IPS DF 6.9 (cell line): Measurements from ENCODE around the gene LRIT1.

Experiments
- DNase-seq: peaks from one replicate; pipeline ENCODE4 v3.0.0-alpha.2; 2013; ENCODE audit warnings: low read depth, low spot score
- H3K27ac ChIP-seq: one replicate; pipeline ENCODE4 v1.5.1; 2013; ENCODE audit warnings: low read length, control low read depth
- H3K27me3 ChIP-seq: 2 replicates; pipeline ENCODE4 v1.6.1; 2013; ENCODE audit warnings: mild to moderate bottlenecking, low read length; ENCODE audit not compliant: control insufficient read depth, insufficient read depth
- H3K36me3 ChIP-seq: 2 replicates; pipeline ENCODE4 v1.6.1; 2013; ENCODE audit warnings: low read length; ENCODE audit not compliant: control insufficient read depth, insufficient read depth
- H3K4me1 ChIP-seq: 2 replicates; pipeline ENCODE4 v1.6.1; 2013; ENCODE audit warnings: low read length; ENCODE audit not compliant: control insufficient read depth, insufficient read depth
- H3K4me3 ChIP-seq: 2 replicates; pipeline ENCODE4 v1.5.1; 2013; ENCODE audit warnings: mild to moderate bottlenecking, low read length
- H3K9me3 ChIP-seq: 2 replicates; pipeline ENCODE4 v1.6.1; 2013; ENCODE audit warnings: low read length, inconsistent platforms; ENCODE audit not compliant: control insufficient read depth, insufficient read depth
- WGBS: extraction: QIAGEN DNeasy Blood & Tissue Kit; methylation state at CpG from one replicate; pipeline ENCODE4 v1.1.7; 2013; ENCODE audit warnings: mixed read lengths, missing lambda C conversion rate; ENCODE audit not compliant: insufficient read length, insufficient coverage; 5-methylcytosine and 5-hydroxymethylcytosine counted together

The LRIT1 gene

DNA sequence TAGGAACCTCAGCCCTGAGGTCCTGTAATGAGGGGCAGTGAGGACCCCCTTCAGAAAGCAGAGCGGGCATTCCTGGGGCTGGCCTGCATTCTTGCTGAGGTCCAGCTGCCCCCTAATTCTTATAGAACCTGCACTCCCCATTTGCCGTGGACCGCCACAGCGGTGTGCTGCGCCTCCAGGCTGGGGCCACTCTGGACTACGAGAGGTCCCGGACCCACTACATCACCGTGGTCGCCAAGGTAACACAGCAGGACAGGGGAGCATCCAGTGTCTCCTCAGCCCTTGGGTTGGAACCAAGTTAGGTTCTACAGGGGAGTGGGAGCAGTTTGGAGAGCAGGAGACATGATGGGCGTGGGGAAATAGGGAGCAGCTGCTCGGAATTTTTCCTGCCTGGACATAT lies 39.7 kb downstream of the LRIT1 start:
- DNase-seq = no peak
- H3K4me3 ChIP-seq = no peak overlapping the region
- H3K27ac ChIP-seq = no peak overlapping the region
- H3K9me3 ChIP-seq = no peaks in the 10 kb centered on the region
- H3K36me3 ChIP-seq = no peaks in the 10 kb centered on the region; the same call in 1 of the 2 replicates
- no peaks in the 10 kb centered on the region for H3K27me3 ChIP-seq
- no CpG with 5 or more reads among the region's 11 CpGs for WGBS
- no peaks in the 10 kb centered on the region for H3K4me1 ChIP-seq

DNA sequence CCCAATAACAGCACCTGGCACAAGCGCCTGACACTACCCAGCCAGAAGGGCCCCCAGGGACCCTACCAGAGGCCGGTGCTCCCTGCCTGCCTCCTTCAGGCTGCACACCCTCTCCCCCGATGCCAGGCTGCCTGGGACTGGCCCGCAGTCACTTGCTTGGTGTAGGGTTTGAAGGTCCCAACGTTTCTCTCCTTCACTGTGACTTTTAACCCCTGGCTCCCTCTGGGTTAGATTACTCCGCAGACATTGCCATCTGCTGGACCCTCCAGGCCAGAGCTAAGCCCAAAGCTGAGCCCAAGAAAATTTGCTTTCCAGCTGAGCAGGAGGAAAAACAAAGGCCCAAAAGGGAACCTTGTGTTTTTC lies 40.1 kb downstream of the LRIT1 start:
- no peak overlapping the region for H3K27ac ChIP-seq
- no CpG with 5 or more reads among the region's 6 CpGs for WGBS
- no peak overlapping the region for H3K4me3 ChIP-seq
- no peak for DNase-seq
- no peaks in the 10 kb centered on the region for H3K4me1 ChIP-seq
- H3K9me3 ChIP-seq = no peaks in the 10 kb centered on the region
- H3K36me3 ChIP-seq = no peaks in the 10 kb centered on the region; the same call in 1 of the 2 replicates
- H3K27me3 ChIP-seq = no peaks in the 10 kb centered on the region

DNA sequence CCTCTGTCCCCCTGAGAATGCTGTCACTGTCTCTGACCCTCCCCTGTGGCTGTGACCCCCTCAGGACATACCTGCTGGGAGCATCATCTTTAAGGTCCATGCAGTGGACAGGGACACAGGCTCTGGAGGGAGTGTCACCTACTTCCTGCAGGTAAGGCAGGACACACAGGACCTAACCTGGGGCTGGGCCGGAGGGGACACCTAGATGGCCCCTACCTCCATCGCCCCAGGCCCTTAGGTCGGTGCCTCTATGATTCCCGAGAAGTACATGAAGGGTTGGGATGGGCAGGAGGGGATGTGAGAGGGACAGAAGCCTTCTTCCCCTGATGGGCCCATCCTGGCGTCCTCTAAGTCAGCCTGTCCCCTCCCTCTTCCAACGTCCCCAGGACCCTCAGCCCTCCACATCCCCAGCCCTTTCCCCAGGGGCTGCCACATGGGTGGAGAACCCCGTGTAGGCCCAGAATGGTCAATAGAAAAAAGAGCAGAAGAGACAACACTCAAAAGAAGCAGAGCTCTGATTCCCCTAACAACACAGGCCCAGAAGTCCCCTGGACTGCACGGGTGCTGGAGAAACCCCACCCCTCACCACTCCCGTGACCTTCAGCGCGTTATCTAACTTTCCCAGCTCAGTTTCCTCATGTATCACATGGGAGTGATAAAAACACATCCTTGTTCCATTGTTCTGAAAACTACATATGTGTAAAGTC lies 40.7 kb downstream of the LRIT1 start:
- Histone ChIP-seq H3K27ac (no peak overlapping the region), H3K9me3 (no peaks in the 10 kb centered on the region), H3K4me1 (no peaks in the 10 kb centered on the region), H3K4me3 (no peak overlapping the region), H3K36me3 (no peaks in the 10 kb centered on the region; the same call in 1 of the 2 replicates), H3K27me3 (peaks cover 3% of the 10 kb centered on the region; the same call in 1 of the 2 replicates)
- no peak for DNase-seq
- WGBS = no CpG with 5 or more reads among the region's 11 CpGs

DNA sequence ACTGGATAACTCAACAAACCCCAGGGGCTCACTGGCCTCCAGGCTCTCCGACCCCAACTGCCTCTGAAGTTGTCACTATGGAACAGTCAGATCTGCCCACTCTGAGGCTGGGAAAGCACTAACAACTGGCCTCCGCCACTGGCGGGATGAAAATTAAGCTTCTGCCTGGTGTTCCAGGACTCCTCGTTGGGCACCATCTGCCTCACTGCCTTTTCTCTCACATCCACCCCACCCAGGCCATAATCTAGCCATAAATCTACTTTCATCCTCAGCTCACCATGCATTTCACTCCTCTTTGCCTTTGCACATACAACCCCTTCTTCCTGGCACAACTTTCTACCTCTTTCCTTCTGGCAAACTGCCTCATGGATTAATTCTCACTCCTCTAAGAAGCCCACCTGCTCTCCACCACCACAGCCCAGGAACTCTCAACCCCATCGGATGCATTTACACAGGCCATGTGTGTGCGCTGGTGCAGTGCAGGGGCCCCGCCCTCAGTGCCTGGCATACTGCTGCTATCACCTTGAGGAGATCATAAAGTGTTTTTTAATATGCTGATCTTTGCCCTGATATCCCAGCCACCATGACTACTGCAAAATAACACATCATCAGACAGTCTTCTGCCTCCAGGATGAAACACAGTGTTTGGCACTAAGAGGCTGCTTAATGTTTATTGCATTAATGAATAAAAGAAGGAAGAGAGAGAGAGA lies 43.0 kb downstream of the LRIT1 start:
- H3K27ac ChIP-seq = no peak overlapping the region
- WGBS = no CpG with 5 or more reads among the region's 7 CpGs
- no peaks in the 10 kb centered on the region for H3K4me1 ChIP-seq
- no peak for DNase-seq
- no peak overlapping the region for H3K4me3 ChIP-seq
- H3K36me3 ChIP-seq = no peaks in the 10 kb centered on the region; the same call in 1 of the 2 replicates
- peaks cover 17% of the 10 kb centered on the region; the same call in 1 of the 2 replicates for H3K27me3 ChIP-seq
- H3K9me3 ChIP-seq = no peaks in the 10 kb centered on the region

DNA sequence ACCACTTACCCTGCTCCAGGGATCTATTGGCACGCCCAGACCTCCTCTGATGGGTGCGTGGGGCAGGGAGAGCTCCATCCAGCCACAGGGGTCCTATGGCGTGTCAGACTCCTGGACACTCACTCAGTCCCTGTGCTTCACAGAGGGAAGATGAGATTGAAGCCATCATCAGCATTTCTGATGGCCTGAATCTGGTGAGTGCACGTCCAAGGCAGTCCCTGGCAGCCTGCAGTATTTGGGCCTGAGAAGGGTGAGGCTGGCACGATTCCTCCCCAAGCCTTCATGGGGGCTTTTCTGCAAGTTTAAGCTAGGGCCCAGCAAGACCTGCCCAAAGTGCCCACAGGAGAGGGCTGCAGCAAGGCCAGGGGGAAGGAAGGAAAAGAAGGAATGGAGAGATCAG lies 43.7 kb downstream of the LRIT1 start:
- Histone ChIP-seq H3K27ac (no peak overlapping the region), H3K4me3 (no peak overlapping the region), H3K4me1 (no peaks in the 10 kb centered on the region), H3K27me3 (peaks cover 18% of the 10 kb centered on the region; the same call in 1 of the 2 replicates), H3K36me3 (no peaks in the 10 kb centered on the region; the same call in 1 of the 2 replicates), H3K9me3 (no peaks in the 10 kb centered on the region)
- no peak for DNase-seq
- WGBS = no CpG with 5 or more reads among the region's 5 CpGs

DNA sequence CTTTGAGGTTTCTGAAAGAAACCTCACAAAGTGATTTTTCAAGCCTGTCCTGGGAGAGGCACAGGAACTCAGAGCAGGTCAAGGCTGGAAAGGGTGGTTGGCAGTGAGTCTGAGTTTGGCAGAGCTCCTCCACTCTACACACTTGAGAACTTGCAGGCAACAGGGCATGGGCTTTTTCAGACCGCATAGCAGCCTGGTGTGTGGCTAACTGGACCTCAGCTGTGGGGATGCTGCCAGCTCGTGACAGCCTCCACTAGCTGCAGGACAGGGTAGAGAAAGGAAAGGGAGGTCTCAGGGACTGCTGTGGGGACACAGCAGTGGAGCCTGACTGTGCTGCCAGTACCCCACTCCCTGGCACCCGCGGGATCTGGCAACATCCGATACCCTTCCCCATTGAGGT lies 44.4 kb downstream of the LRIT1 start:
- no peaks in the 10 kb centered on the region; the same call in 1 of the 2 replicates for H3K36me3 ChIP-seq
- H3K9me3 ChIP-seq = no peaks in the 10 kb centered on the region
- peaks cover 18% of the 10 kb centered on the region; the same call in 1 of the 2 replicates for H3K27me3 ChIP-seq
- no peak overlapping the region for H3K27ac ChIP-seq
- no CpG with 5 or more reads among the region's 5 CpGs for WGBS
- no peak for DNase-seq
- no peak overlapping the region for H3K4me3 ChIP-seq
- H3K4me1 ChIP-seq = no peaks in the 10 kb centered on the region

DNA sequence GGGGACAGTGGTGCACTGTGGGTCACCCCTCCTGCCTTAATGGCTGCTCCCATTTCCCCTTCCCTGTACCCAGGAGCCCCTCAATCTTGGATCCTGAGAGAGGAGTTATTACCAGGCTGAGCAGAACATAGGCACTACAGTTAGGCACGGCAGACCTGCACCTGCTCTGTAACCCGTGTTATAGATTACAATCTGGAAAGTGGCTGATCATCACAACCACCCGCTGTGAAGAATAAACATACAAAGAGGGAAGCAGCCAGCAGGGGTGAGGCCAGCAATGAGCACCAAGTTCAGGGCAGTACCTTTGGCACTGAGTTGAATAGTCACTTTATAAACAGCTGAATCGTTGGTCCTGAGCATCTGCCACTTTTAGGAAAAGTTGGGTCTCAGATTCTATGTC lies 45.3 kb downstream of the LRIT1 start:
- H3K27ac ChIP-seq = no peak overlapping the region
- DNase-seq = no peak
- H3K27me3 ChIP-seq = peaks cover 18% of the 10 kb centered on the region; the same call in 1 of the 2 replicates
- H3K36me3 ChIP-seq = no peaks in the 10 kb centered on the region; the same call in 1 of the 2 replicates
- WGBS = no CpG with 5 or more reads among the region's 4 CpGs
- no peak overlapping the region for H3K4me3 ChIP-seq
- no peaks in the 10 kb centered on the region for H3K4me1 ChIP-seq
- H3K9me3 ChIP-seq = no peaks in the 10 kb centered on the region

DNA sequence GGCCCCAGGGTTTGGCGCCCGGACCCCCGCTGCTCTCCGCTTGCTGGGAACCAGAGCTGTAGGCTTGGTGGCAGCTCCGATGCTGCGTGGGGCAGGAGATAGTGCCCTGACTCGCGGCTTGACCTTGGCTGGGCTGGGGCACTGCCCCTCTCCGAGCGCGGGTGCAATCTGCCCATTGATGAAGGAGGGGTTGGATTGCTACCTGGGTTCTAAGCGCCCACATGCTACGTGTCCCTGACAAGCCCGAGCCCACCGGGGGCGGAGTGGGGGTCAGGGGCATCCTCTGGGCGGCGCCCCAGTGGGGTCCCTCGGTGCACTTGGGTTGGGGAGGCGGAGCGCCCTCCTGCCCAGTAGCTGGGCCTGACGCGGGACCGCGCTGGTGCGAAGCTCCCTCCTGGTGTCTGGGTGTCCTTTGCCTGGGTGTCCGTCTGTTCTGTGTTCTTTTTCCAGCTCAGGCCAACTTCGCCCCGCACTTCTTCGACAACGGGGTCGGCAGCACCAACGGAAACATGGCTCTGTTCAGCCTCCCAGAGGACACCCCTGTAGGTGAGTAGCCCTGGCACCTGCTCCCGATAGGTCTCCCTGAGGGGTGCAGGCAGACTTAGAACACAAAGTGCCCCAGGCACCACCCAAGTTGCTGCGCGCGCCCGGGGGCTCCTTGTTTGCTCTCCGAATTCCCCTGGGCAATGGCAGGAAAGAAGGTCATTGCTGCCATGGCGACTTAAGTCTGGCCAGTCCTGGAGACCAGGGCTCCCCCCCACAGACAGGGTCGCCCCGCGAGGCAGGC lies 46.1 kb downstream of the LRIT1 start:
- H3K4me3 ChIP-seq = peak overlapping the region; percentile 83; the same call in 1 of the 2 replicates

DNA sequence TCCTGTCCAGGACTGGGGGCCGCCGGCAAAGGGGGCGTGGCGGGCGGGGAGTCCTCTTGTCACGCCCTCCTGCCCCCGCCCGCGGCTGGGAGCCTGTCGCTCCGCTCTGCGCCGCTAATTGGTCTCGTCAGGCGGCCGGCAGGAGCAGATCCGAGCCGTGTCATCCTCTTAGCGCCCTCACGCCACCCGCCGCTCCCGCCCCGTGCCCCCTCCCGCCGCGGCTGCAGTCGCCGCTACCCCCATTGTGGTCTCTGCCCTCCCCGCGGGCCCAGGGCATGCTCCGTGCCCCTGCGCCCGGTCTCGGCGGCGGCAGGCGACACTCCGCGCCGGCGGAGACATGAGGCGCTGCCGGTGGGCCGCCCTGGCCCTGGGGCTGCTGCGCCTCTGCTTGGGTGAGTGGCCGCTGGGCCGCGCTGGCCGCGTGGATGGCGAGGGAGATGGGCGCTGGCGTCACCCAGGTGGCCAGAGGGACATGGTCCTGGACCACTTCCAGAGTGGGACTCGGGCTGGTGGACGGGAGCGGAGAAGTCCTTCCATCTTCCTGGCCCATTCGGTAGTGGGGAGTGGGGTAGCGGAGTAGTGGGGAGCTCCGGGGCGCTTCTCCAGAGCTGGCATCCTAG lies 46.8 kb downstream of the LRIT1 start, which contains the start of gene CDHR1:
Gene CDHR1 (plus strand): TSS at position 114 of the 620 bp plus-strand sequence. CDS start 224 bp downstream, at position 338.
- no CpG with 5 or more reads among the region's 61 CpGs for WGBS
- DNase-seq = no peak
- H3K27ac ChIP-seq = no peak within 1 kb of the TSS
- no peaks in the 10 kb centered on the region for H3K4me1 ChIP-seq
- peaks cover 18% of the 10 kb centered on the region; the same call in 1 of the 2 replicates for H3K27me3 ChIP-seq
- H3K36me3 ChIP-seq = no peaks in the 10 kb centered on the region
- H3K4me3 ChIP-seq = peak within 1 kb of the TSS; percentile 83; the same call in 1 of the 2 replicates
- no peaks in the 10 kb centered on the region for H3K9me3 ChIP-seq

More for the DNA sequence above, 46.1 kb downstream of the LRIT1 start:
- WGBS = no CpG with 5 or more reads among the region's 43 CpGs
- DNase-seq = no peak
- no peaks in the 10 kb centered on the region for H3K9me3 ChIP-seq
- no peak overlapping the region for H3K27ac ChIP-seq
- no peaks in the 10 kb centered on the region for H3K4me1 ChIP-seq
- H3K27me3 ChIP-seq = peaks cover 18% of the 10 kb centered on the region; the same call in 1 of the 2 replicates
- H3K36me3 ChIP-seq = no peaks in the 10 kb centered on the region
